HG02970 (cell line): ENCODE measurements around the gene TBX3.

Source experiments
- ATAC-seq: cut with Tn5 transposase; IDR thresholded peaks from one replicate; pipeline ENCODE4 v1.9.1; 2021; ENCODE audit warnings: mild to moderate bottlenecking, moderate library complexity, moderate number of reproducible peaks; ENCODE audit not compliant: unreplicated experiment, low FRiP score

The TBX3 gene

DNA sequence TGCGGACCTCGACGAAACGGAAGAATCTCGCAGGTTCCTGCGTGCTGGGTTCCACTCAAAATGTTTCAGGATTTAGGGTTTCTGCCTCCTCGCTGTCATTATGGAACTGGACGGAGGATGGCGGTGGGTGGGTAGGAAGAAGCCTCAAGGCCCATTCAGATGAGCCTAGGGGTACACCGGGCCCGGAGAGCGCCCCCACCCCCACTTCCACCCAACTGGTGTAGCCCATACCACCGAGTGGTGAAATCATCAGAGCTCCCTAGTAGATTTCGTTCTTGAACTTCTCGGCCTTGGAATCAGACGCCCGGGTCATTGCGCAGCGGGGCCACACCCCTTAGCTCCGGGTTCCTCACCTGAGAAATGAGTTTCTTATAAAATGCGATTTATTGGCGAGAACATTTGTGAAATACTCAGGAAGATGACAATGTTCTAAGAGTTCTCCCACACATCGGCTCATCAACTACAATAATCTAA is 13.3 kb upstream of the TBX3 start:
- ATAC-seq: no peak

DNA sequence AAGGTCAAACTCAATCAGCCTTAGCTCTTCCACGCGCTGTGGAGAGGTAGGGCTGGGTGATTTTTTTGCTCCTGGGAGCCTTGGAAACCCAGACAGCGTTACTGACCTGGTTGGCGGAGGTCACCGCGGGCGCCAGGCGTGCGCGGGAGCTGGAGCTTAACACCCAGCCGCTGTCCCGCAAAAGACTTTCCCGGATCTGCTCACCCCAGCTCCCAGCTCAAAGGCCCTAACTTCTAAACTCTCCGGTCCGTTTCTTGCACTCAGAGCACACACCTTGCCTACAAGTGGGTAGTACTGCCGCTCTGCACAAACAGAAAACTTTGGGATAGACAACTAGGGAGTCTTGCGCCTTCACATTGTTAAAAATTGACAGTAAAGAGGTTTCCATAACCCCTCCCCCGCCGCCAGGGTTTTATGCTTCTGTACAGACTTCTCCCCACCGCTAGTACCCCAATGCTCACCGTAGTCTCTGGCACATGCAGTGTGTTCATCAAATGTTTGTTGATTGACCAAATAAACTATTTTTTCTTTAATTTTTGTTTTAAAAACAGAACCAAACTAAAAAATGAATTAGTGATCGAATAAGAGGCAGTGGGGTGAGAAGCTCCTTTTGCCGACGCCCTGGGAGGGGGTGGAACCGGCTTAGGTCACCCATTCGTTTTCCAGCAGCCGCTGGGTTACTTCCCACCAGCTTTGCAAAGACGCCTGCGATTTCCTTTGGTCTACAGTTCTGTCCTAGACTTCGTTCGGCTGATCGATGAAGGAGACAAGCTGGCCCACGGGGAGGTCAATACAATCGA is 12.7 kb upstream of the TBX3 start:
- no peak for ATAC-seq

- ATAC-seq: no peak
Observed at GRCh38 chr12:114695305-114695592, 11.3 kb upstream of the TBX3 start.

DNA sequence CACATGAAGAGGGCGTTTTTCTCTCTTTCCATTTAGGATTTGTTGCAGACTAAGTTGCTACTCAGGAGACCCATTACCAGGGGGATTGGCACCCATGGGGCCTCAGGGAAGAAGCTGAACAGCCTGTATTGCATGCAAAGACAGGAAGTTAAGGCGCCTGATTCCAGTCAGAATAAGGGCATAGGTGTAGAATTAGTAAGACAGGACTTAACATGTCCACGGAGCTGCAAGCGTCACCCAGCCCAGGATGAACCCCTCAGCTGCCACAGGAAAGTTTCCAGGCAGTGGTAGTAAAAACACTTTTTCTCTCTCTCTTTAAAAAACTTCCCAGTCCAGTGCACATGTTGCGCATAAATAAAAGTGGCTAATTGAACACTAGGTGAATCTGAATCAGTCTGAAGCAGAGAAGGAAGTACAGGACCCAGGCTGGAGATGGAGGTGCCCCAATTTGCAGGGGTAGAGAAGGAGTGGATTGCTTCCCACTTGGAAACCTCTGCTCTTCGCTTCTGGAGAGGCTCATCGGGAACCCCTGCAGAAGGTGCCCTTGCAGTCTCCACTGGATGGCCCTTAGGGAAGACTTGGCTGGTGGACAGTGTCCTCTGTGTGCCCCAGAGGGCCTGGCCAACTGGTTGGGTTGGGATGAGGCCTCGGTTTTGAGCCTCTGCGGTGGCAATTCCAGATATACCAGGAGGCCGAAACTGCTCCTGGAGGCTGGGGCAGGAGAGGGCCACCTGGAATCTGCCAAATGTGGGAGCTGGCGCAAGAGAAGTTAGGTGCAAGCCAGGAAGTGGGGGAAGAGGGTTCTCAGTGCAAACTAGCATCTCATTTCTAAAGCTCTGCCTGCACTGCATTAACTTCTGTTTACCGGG is 10.7 kb upstream of the TBX3 start:
- no peak for ATAC-seq

DNA sequence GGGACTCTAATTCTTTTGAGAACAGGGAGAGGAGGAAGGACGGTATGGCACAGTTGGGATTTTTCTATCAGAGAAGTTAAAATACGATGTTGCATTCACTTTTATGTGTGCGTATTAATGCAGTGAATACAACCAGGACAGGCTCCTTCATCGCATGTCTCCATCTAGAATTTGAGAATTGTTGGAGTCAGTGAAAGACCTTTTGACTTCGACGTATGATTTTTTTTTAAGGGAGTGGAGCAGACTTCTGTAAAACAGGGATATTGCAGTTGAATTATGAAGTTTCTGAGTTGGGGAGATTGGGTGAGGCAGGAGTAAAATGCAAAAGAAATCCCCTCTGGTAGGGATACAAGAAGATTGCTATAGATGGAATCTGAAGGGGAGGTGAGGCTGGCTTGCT is 9.6 kb upstream of the TBX3 start:
- ATAC-seq: no peak

DNA sequence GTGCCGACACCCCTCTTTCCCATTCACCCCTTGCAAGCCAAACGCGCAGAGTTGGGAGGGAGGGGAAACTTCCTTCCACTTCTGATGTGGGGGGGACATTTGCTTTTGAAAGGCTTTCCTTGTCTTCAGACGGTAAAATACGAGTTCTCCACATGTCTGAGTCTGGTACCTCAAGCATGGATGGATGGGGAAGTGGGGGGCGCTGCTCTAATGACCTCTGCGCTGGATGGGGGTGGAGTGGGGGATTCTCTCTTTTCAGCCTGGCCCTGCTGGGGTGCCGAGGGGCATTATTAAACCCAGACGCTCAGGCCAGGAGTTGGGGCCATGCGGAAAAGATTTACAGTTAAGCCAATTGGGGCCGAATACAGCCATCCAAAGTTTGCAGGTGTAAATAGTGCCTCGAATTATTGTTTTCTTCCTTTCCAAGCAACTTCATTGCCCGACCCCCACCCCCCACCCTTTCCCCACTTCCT is 9.1 kb upstream of the TBX3 start:
- no peak for ATAC-seq

- no peak for ATAC-seq
Observed at GRCh38 chr12:114692186-114693058, 8.4 kb upstream of the TBX3 start.

- ATAC-seq: no peak
Observed at GRCh38 chr12:114691763-114692185, 7.8 kb upstream of the TBX3 start.

DNA sequence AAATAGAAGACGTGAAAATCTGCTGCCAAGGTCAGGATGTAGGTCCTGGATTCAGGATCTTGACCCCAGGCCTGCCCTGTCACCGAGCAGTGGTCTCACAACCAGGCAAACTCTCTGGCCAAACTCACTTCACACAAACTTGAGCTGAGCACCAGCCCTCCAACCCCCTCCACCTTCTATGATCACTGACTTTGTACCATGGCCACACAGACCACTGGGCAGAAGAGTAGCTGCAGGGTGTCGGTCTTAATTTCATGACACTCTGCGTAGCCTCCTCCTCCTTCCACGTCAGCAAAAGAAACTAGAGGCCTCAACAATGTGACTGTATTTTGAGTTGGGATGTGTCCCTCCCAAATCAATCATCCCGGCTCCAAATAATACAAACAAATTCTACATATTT is 7.2 kb upstream of the TBX3 start:
- ATAC-seq: no peak

DNA sequence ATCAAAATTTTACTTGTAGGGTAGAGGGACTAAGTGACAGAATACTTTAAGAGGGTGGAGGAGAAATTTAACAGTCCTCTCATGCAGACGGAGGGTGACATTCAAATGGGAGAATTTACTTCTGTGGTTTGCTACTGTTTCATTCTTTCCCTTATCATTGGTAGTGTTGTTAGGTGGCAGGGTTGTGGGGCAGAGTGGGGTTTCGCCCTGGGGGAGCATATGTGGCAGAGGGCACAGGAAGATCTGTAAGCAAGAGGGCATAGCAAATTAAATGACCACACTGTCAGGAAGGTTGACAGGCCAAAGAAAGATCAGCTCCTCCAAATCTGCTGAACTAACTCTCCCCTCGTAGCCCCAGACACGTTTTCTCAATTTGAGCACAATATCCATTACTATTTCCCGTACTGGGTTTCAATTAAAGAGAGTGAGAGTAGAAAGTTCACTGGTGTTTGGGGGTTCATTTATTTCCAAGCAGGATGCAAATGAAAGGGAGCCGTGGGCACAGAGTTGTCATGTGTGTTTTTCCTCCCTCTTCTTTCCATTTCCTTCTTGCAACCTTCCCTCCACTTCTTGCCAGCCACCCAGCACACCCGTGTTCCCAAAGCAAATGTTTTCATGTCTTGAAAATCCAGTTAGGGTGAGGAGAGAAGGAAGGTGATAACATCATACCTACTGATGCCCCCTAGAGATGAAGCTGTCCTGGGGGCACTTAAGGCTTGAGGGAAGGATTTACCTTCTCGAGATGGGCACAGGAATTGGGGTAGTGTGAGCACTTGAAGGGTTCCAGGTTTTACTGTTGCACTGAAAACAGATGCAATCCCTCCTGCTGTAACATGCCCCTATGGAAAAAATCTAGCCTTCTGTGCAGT is 6.5 kb upstream of the TBX3 start:
- no peak for ATAC-seq

- no peak for ATAC-seq
Observed at GRCh38 chr12:114689075-114689994, 5.4 kb upstream of the TBX3 start.

DNA sequence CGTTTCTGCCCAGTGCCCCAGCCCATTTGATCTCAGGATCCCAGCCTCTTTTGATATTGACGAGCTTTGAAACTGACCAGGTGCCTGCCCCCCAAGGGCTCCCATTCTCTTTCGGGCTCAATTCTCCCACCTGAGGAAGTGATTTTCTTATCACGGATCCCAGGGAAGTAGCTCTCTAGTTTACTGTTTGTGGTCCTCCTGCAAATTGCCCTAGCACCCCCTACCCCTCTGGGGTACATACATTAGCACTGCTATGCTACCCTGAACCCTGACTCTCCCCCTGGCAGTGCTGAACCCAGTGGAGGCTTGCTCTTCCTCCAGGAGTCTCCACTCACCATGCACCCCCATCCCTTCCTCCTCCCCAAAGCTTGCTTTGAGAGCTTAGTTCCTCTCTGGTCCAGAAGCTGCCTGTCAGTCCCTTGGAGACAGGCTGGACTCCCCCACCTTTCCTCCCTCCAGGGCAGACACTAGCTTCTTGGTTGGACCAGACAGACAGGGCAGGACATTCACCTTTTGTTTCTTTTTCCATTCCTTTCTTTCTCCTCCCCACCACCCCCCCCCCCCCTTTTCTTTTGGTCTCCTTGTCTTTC is 4.4 kb upstream of the TBX3 start:
- ATAC-seq: no peak

GRCh38 chr12:114687802-114688201 is 3.8 kb upstream of the TBX3 start:
- no peak for ATAC-seq

- ATAC-seq: no peak
Observed at GRCh38 chr12:114686773-114687500, 3.0 kb upstream of the TBX3 start.

- ATAC-seq: no peak
Observed at GRCh38 chr12:114686426-114686772, 2.4 kb upstream of the TBX3 start.

- no peak for ATAC-seq
Observed at GRCh38 chr12:114685869-114686268, 1.9 kb upstream of the TBX3 start.

- ATAC-seq: no peak
Observed at GRCh38 chr12:114685320-114685781, 1.4 kb upstream of the TBX3 start.

- ATAC-seq: no peak
Observed at GRCh38 chr12:114684870-114685273, 897 bp upstream of the TBX3 start.
